HG03095 (cell line): ENCODE data around the gene ZNF716.
"Not testable (repeated sequence)": the region's sequence is repeated elsewhere in the genome, so short reads cannot be mapped to it uniquely, and the experiment has no call there.

Experiments used
- ATAC-seq: cut with Tn5 transposase; IDR thresholded peaks from one replicate; pipeline ENCODE4 v1.9.1; 2021; ENCODE audit warnings: moderate library complexity; ENCODE audit not compliant: unreplicated experiment

The ZNF716 gene

GRCh38 chr7:57449904-57450303 lies at the start of gene ZNF716:
ZNF716 (plus strand) TSS chr7:57450177; CDS start chr7:57450289, 112 bp downstream.
- no peak for ATAC-seq

- no peak for ATAC-seq
These were observed 49.3 kb upstream of the ZNF716 start for GRCh38 chr7:57400531-57401155.

GRCh38 chr7:57403051-57403450 lies 46.9 kb upstream of the ZNF716 start:
- not testable (repeated sequence) for ATAC-seq

- no peak for ATAC-seq
These were observed 46.2 kb upstream of the ZNF716 start for GRCh38 chr7:57403601-57404342.

- ATAC-seq = no peak
These were observed 45.5 kb upstream of the ZNF716 start for GRCh38 chr7:57404343-57404966.

- no peak for ATAC-seq
These were observed 45.0 kb upstream of the ZNF716 start for GRCh38 chr7:57404967-57405421.

GRCh38 chr7:57407125-57407524 lies 42.9 kb upstream of the ZNF716 start:
- no peak for ATAC-seq

GRCh38 chr7:57412168-57412567 lies 37.8 kb upstream of the ZNF716 start:
- ATAC-seq = no peak

- ATAC-seq = no peak
These were observed 37.4 kb upstream of the ZNF716 start for GRCh38 chr7:57412618-57413017.

- no peak for ATAC-seq
These were observed 36.2 kb upstream of the ZNF716 start for GRCh38 chr7:57413529-57414398.

- ATAC-seq = no peak
These were observed 35.6 kb upstream of the ZNF716 start for GRCh38 chr7:57414415-57414814.

GRCh38 chr7:57414852-57415251 lies 35.1 kb upstream of the ZNF716 start:
- ATAC-seq = no peak

- no peak for ATAC-seq
These were observed 34.7 kb upstream of the ZNF716 start for GRCh38 chr7:57415326-57415725.

GRCh38 chr7:57415730-57416129 lies 34.2 kb upstream of the ZNF716 start:
- ATAC-seq = no peak

- ATAC-seq = no peak
These were observed 33.2 kb upstream of the ZNF716 start for GRCh38 chr7:57416601-57417358.

- no peak for ATAC-seq
These were observed 32.2 kb upstream of the ZNF716 start for GRCh38 chr7:57417736-57418135.

GRCh38 chr7:57423768-57424167 lies 26.2 kb upstream of the ZNF716 start:
- ATAC-seq = no peak

- ATAC-seq = no peak
These were observed 25.3 kb upstream of the ZNF716 start for GRCh38 chr7:57424515-57425238.

- ATAC-seq = no peak
These were observed 24.6 kb upstream of the ZNF716 start for GRCh38 chr7:57425239-57425944.
